BE2C (cell line): ENCODE data around the gene MLST8.
A peak's percentile ranks its signal among the peaks of the same experiment; 100 is the strongest.

Experiments used
- DNase-seq: peaks from one replicate; pipeline ENCODE4 v3.0.0-alpha.2; 2020
- H3K27me3 ChIP-seq: fragments of 250-450 bp; sonication (Bioruptor Pico); 2 replicates; pipeline ENCODE4 v1.5.1; 2020; ENCODE audit warnings: mild to moderate bottlenecking
- H3K36me3 ChIP-seq: fragments of 250-450 bp; sonication (Bioruptor Pico); 2 replicates; pipeline ENCODE4 v1.5.1; 2020; ENCODE audit warnings: mild to moderate bottlenecking
- H3K4me1 ChIP-seq: fragments of 250-450 bp; sonication (Bioruptor Pico); 2 replicates; pipeline ENCODE4 v1.5.1; 2020
- H3K4me3 ChIP-seq: 2 replicates; pipeline ENCODE4 v1.5.1; 2011; ENCODE audit warnings: low read depth, low read length
- H3K9me3 ChIP-seq: fragments of 250-450 bp; sonication (Bioruptor Pico); 2 replicates; pipeline ENCODE4 v1.5.1; 2020
- CTCF ChIP-seq: IDR thresholded peaks from 2 replicates; pipeline ENCODE4 v1.5.1; 2012; ENCODE audit warnings: mild to moderate bottlenecking, low read depth, low read length

The MLST8 gene

GRCh38 chr16:2244926-2245795 lies 39.9 kb downstream of the MLST8 start:
- Histone ChIP-seq H3K36me3 (peaks cover 62% of the 10 kb centered on the region), H3K27me3 (no peaks in the 10 kb centered on the region), H3K9me3 (no peaks in the 10 kb centered on the region), H3K4me3 (no peak overlapping the region), H3K4me1 (no peaks in the 10 kb centered on the region)
- TF ChIP-seq CTCF: no peak
- no peak for DNase-seq

- no peak for TF ChIP-seq CTCF
Measured at GRCh38 chr16:2246301-2246885, 41.1 kb downstream of the MLST8 start.

GRCh38 chr16:2250652-2251295 lies 45.5 kb downstream of the MLST8 start:
- H3K4me3 ChIP-seq: peak overlapping the region; percentile 72
- no peak for DNase-seq
- no peaks in the 10 kb centered on the region for H3K27me3 ChIP-seq
- H3K36me3 ChIP-seq: peaks cover 62% of the 10 kb centered on the region
- no peaks in the 10 kb centered on the region for H3K9me3 ChIP-seq
- H3K4me1 ChIP-seq: peaks cover 3% of the 10 kb centered on the region; the same call in 1 of the 2 replicates
- no peak for TF ChIP-seq CTCF

More at GRCh38 chr16:2246301-2246885, 41.1 kb downstream of the MLST8 start:
- Histone ChIP-seq H3K4me1 (no peaks in the 10 kb centered on the region), H3K4me3 (no peak overlapping the region), H3K9me3 (no peaks in the 10 kb centered on the region), H3K36me3 (peaks cover 62% of the 10 kb centered on the region), H3K27me3 (no peaks in the 10 kb centered on the region)
- DNase-seq: no peak

GRCh38 chr16:2251296-2252111 lies 46.2 kb downstream of the MLST8 start, which contains the start of gene ECI1:
Gene ECI1, minus strand, starts transcription at chr16:2251587. Its CDS starts 21 bp downstream, at chr16:2251566.
- TF ChIP-seq CTCF: peak; percentile 60

DNA sequence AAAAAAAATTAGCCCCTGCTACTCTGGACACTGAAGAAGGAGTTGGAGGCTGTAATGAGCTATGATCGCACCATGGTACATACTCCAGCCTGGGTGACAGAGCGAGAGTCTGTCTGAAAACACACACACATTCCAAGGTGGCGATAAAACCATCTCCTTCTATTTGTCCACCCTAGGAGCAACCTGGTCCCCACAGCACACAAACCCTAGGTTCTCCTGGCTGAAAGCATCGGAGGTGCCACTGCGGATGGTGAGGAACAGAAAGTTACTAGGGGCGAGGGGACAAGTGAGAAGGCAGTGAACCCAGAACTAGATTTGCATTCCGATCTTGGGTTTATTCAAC lies 47.5 kb downstream of the MLST8 start:
- H3K9me3 ChIP-seq: no peaks in the 10 kb centered on the region
- H3K27me3 ChIP-seq: no peaks in the 10 kb centered on the region
- no peak for DNase-seq
- H3K4me3 ChIP-seq: no peak overlapping the region
- H3K36me3 ChIP-seq: peaks cover 65% of the 10 kb centered on the region
- no peak for TF ChIP-seq CTCF
- peaks cover 3% of the 10 kb centered on the region; the same call in 1 of the 2 replicates for H3K4me1 ChIP-seq

More at GRCh38 chr16:2251296-2252111, 46.2 kb downstream of the MLST8 start, which contains the start of gene ECI1:
- peak; percentile 99 for DNase-seq
- peaks cover 62% of the 10 kb centered on the region for H3K36me3 ChIP-seq
- H3K4me1 ChIP-seq: peaks cover 3% of the 10 kb centered on the region; the same call in 1 of the 2 replicates
- no peaks in the 10 kb centered on the region for H3K27me3 ChIP-seq
- no peaks in the 10 kb centered on the region for H3K9me3 ChIP-seq
- peak within 1 kb of the TSS; percentile 72 for H3K4me3 ChIP-seq
